PFSK-1 (cell line): ENCODE results near the gene CARD19.

Source experiments
- FOXP2 ChIP-seq: optimal IDR thresholded peaks from 2 replicates; pipeline ENCODE3; 2011; ENCODE audit warnings: borderline replicate concordance, control low read depth, inconsistent platforms; ENCODE audit not compliant: insufficient read depth; ENCODE audit errors: extremely low read length, extremely low read depth
- POLR2AphosphoS5 ChIP-seq: IDR thresholded peaks from 2 replicates; pipeline ENCODE4 v1.6.1; 2012; ENCODE audit warnings: low read depth, mild to moderate bottlenecking, control low read depth, low read length, moderate library complexity
- REST ChIP-seq, 2 experiments: IDR thresholded peaks; 2 replicates each; pipeline versions ENCODE4 v1.6.1 to v1.8.0; 2011 to 2012; ENCODE audit warnings: low read depth in 2 of 2, low read length in 2 of 2, control low read depth in 1 of 2, inconsistent platforms in 1 of 2, mild to moderate bottlenecking in 1 of 2, moderate library complexity in 1 of 2; ENCODE audit not compliant: insufficient read depth in 1 of 2
- SIN3A ChIP-seq: IDR thresholded peaks from 2 replicates; pipeline ENCODE4 v1.6.1; 2012; ENCODE audit warnings: mild to moderate bottlenecking, low read length, moderate library complexity, borderline replicate concordance; ENCODE audit not compliant: insufficient read depth
- TAF1 ChIP-seq: IDR thresholded peaks from 2 replicates; pipeline ENCODE4 v1.6.1; 2012; ENCODE audit warnings: low read length, control low read depth, borderline replicate concordance; ENCODE audit not compliant: insufficient read depth

CARD19 gene

GRCh38 chr9:93091453-93092081, 4.5 kb upstream of the CARD19 start:
- TF ChIP-seq FOXP2 (no peak), POLR2AphosphoS5 (no peak), SIN3A (no peak), TAF1 (no peak), REST (IDR thresholded peaks at IDR 0.05; ENCODE audit: insufficient read depth in 1 of 2, low read depth in 2 of 2, low read length in 2 of 2) (no peak)

GRCh38 chr9:93092251-93092991, 3.6 kb upstream of the CARD19 start:
- no peak for TF ChIP-seq POLR2AphosphoS5
- no peak for TF ChIP-seq FOXP2

- no peak for TF ChIP-seq REST (IDR thresholded peaks at IDR 0.05; ENCODE audit: insufficient read depth in 1 of 2, low read depth in 2 of 2, low read length in 2 of 2)
- TF ChIP-seq TAF1, result no peak
- TF ChIP-seq FOXP2, result no peak
- no peak for TF ChIP-seq SIN3A
- TF ChIP-seq POLR2AphosphoS5, result no peak
Observed at GRCh38 chr9:93093127-93093876, 2.7 kb upstream of the CARD19 start.

GRCh38 chr9:93093877-93094657, 1.9 kb upstream of the CARD19 start:
- TF ChIP-seq POLR2AphosphoS5 (no peak), TAF1 (no peak), REST (IDR thresholded peaks at IDR 0.05; ENCODE audit: insufficient read depth in 1 of 2, low read depth in 2 of 2, low read length in 2 of 2) (no peak), FOXP2 (no peak), SIN3A (no peak)

- no peak for TF ChIP-seq SIN3A
- TF ChIP-seq POLR2AphosphoS5, result no peak
- TF ChIP-seq REST (IDR thresholded peaks at IDR 0.05; ENCODE audit: insufficient read depth in 1 of 2, low read depth in 2 of 2, low read length in 2 of 2), result no peak
- TF ChIP-seq FOXP2, result no peak
- no peak for TF ChIP-seq TAF1
Observed at GRCh38 chr9:93094658-93095204, 1.3 kb upstream of the CARD19 start.
